Activated CD4-positive, alpha-beta T cell treated with anti-CD3 and anti-CD28 coated beads, Interleukin-2, Interleukin-4, amounts not matched to agents 100 ng/mL and 50 ng/mL, durations not matched to agents 16 hours and 8 hours (primary cell): ENCODE data around the gene EHMT1.
A peak's percentile ranks its signal among the peaks of the same experiment; 100 is the strongest.

Experiments used
- DNase-seq: peaks from one replicate; pipeline ENCODE4 v3.0.0-alpha.2; 2020; ENCODE audit warnings: low spot score

Gene EHMT1

DNA sequence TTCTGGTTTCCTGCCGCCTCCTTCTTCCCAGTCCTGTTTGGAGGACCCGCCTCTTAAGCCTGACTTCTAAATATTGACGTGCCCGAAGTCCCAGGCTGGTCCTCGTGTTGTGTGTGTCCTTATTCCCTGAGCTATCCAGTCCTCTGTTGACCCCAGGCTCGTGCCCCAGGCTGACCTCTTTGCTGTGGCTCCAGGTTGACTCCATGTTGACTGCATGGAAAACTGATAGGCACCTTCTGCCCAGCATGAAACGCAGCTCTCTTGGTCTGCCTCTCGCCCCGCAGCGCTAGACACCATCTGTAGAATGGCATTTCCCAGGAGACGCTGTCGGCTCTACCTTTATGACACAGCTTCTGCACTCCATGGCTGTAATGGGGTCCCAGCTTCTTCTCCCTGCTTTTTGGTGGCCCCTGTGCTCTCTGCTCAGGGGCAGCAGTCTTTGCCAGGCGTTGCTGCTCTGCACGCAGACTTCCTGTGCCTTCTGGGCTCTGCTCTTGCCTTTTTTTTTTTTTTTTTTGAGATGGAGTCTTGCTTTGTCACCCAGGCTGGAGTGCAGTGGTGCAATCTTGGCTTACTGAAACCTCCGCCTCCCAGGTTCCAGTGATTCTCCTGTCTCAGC, 28.4 kb downstream of the EHMT1 start:
- DNase-seq: no peak

DNA sequence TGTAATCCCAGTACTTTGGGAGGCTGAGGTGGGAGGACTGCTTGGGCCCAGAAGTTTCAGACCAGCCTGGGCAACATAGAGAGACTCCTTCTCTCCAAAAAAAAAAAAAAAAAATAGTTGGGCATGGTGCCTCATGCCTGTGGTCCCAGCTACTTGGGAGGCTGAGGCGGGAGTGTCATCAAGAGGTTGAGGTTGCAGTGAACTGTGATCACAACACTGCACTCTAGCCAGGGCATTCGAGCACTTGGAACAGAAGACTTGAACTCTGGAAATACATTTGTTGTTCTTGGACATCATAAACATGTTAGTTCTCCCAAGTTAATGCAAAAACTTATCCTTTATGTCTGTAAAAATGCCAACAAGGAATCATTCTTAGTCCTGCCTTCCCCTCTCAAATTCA, 29.6 kb downstream of the EHMT1 start:
- DNase-seq: no peak

DNA sequence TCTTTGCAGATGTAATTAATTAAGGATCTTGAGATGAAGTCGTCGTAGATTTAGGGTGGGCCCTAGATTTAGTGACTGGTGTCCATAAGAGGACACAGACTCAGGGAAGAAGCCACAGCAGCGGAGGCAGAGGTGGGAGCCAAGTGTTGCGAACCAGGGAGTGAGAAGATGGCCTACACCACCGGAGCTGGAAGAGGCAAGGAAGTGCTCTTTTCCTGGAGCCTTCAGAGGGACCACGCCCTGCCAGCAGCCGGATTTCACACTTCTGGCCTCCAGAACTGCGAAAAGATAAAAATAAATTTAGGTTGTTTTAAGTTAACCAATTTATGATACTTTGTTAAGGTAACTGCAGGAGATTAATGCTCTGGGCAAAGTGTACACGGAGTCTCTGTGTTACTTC, 30.7 kb downstream of the EHMT1 start:
- no peak for DNase-seq

DNA sequence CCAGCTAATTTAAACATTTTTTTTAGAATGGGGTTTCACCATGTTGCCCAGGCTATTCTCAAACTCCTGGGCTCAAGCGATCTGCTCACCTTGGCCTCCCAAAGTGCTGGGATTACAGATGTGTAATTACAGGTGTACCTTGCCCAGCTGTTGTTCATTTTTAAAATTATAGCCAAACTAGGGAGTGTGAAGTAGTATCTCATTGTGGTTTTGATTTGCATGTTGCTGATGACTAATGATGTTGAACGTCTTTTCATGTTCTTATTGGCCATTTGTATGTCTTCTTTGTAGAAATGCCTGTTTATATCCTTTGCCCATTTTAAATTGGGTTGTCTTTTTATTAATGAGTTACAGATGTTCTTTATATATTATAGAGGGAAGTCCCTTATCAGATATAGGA, 31.5 kb downstream of the EHMT1 start:
- no peak for DNase-seq

DNA sequence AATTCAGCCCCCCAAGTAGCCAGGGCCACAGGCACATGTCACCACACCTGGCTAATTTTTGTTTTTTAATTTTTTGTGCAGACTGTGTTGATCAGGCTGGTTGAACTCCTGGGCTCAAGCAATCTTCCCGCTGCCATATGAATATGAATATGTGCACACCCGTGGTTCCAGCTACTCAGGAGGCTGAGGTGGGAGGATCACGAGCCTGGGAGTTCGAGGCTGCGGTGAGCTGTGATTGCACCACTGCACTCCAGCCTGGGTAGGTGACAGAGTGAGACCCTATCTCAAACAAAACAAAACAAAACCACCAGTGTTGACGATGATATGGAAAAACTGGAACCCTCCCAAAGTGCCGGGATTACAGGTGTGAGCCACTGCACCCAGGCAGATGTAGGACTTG, 32.0 kb downstream of the EHMT1 start:
- DNase-seq: no peak

DNA sequence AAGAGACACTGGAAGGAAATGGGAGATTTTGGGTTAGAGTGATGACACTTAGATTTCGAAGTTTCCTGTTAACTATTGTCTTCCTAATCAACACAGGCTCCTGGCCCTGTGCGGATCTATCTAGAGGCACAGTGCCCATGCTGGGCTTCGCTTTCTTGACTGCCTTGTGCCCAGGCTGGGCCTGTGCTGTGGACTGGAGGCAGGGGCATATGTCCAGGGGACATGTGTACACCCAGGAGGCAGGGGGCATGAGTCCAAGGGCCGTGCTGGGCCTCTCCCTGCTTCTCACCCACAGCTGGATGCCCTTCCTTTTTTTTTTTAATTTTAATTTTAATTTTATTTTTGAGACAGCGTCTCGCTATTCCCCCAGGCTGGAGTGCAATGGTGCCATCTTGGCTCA, 37.6 kb downstream of the EHMT1 start:
- DNase-seq: no peak

DNA sequence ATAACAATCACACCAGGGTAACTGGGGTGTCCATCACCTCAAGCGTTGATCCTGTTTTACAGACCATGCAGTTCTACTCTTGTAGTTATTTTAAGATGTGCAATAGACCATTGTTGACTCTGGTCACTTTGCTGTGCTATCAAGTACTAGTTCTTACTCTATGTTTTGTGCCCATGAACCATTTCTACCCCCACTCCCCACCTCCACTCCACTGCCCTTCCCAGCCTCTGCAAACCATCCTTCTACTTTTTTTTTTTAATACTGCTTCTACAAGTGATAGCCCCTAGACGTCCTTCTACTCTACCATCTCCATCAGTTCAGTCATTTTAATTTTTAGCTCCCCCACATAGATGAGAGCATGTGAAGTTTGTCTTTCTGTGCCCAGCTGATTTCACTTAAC, 38.8 kb downstream of the EHMT1 start:
- DNase-seq: no peak

DNA sequence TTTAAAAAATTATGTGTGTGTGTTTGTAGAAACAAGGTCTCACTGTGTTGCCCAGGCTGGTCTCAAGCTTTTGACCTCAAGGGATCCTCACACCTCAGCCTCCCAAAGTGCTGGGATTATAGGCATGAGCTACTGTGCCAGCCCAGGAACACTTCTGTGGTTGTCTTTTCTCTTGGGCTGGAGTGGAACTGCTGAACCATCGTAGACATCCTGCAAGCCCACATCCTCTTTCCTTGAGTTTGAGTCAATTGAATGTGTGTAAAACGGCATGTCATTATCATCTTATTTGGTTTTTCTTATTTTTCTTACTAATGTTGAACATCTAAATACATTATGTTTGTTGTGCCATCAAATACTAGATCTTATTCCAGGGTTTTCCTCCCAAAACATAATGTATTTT, 40.0 kb downstream of the EHMT1 start:
- DNase-seq: no peak

DNA sequence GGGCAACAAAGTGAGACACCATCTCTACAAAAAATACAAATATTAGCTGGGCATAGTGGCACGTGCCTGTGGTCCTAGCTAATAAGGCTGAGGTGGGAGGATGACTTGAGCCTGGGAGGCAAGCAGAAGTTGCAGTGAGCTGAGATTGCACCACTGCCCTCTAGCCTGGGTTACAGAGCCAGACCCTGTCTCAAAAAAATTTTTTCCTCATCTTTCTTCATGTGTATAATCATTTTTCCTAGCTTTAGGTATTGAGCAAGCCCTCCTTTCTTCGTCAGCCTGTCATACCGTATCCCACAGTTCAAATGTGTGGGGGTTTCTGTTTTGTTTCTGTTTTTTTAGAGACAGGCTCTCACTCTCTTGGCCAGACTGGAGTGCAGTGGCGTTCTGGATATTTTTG, 41.3 kb downstream of the EHMT1 start:
- no peak for DNase-seq

DNA sequence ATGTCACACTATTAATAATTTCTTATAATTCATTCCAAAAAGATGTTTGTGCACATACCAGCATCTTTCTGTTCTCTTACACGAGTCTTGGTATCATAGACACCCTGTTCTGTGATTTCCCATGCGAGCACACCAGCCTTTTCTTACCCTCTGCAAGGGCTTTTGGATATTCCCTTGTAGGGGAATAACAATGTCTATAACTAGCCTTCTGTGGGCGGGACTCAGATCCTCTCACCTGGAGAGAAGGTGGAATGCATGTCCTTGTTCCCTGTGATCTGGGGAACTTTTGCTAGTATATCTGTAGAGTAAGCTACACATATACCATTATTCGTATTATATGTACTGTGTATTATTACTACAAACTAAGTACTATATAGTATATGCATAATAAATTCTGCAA, 44.8 kb downstream of the EHMT1 start:
- DNase-seq: no peak

DNA sequence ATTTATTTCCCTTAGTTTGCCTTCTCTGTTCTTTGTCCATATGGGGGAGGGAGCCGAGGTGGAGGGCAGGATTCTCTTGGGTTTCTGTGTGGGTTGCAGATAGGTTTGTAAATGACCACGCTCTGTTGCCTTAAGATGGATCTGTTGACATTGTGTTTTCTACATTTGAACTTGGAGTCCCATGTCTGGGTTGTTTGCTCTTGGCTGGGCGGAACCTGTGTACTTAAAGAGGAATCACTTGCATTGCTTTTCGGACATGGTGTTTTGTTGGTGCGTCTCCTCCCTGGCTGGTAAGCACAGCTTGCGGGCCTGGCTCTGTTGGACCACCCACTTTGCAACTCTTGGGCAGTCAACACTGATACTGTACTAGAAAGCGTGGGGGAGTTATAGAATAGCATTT, 45.9 kb downstream of the EHMT1 start:
- no peak for DNase-seq

DNA sequence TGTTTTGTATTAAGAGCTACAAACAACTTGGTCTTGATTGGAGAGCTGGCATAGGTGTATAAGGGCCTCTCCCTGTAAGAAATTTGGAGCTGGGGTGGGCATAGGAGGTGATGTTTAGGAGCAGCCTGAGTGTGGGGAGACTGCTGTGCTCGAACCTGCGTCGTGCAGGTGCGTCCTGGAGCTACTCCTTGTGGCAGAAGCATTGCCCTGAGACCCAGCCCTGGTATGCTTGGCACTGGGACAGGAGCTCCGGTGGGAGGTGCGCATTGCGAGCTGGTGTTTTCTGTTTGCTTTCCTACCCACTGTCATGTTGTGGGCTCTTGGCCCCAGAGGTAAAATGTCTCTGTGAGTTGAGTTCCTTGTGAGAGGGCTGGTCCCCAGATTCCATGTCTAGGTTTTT, 46.4 kb downstream of the EHMT1 start:
- DNase-seq: no peak

DNA sequence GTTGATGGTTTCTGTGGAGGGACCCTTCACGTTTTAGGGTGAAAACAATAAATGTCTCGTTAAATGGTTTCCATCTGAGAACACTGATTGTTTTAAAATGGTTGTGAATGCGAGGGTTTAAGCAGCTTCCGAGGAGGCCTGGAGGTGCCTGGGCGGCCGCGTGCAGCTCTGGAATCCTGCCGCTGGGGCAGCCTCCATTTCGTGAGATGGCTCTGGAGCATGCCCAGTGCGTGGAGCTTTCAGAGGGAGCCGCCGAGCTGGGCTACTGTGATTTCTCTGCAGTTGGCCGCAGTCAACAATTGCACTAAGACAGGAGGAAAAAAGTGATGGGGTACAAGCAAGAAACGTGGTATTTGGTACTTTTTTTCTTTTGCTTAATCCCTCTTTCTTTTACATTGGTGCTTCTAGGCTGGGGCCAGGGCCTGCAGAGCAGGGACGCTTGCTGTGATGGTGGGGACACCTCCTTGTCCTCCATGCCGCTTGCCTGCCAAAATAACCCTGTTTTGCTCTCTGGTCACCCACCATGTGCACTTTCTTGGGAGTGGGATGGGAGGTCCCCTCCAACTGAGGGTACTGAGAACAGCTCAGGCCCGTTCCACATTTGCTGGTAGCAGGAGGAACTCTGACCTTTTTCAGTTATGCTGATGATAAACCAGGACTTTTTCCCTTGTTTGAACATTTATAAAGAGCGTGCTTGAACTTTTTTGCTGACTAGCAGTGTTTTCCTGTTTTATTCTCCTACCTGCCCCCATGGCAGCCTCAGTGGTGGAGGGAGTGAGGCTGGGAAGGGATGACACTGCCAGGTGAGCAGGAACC, 47.1 kb downstream of the EHMT1 start:
- no peak for DNase-seq

DNA sequence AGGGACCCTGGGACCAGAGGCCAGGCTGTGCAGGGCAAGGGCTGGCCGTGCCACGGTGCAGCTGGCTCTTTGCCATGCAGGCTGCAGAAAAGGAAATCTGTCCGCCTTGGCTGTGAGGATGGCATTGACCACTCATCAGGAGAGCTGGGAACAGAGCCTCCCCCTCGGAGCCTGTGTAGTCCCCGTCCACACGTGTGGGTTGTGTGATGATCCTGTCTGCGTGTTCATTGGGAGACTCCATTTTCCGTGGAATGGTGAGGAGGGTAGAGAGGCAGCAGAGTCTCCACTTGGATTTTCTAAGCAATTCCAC, 47.7 kb downstream of the EHMT1 start:
- DNase-seq: no peak

DNA sequence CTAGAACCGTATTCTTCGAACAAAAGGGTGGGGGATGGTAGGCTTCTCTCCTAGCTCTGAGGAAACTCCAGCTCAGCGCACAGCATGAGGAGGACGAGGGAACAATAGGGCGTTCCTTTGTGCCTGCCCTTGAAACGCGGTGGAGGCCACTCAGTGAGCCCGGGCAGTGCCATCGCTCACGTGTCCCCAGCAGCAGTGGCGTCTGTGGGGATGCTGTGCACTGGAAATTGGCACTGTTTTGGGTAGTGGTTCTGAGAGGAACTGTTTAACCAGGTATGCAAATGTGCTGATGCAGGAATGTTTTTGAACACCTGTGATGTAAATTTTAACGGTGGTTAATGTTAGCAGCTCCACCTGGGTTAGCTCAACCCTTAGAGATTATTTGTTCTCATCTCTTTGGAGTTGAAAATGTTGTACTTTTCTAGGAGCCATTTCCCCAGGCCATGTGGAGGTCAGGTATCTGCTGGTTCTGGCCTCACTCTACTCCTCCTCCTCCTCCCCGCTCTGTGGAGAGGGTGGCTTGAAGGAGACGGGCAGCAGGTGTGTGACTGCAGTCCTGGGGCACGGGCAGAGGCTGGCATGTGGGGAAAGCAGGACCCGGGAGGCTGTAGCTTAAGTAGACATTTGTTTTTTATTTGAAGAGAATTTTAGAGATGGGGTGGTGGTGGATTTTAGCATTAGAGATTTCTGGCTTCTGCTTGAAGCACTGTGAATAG, 48.3 kb downstream of the EHMT1 start:
- DNase-seq: no peak

DNA sequence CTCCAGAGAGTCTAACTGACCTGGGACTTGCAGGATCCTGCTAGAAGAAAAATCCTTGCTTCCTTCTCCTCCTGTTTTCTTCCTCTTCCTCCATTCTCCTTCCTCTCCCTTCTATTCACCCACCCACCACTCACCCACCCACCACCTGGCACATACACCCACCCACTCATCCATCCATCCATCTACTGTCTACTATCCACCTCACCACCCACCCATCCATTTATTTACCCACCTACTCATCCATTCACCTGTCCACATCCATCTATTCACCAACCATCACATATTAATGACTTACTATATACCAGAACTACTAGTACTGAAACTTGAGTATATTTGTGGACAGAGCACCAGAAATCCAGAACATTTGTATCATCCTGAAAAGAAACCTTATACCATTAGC, 49.4 kb downstream of the EHMT1 start:
- no peak for DNase-seq

DNA sequence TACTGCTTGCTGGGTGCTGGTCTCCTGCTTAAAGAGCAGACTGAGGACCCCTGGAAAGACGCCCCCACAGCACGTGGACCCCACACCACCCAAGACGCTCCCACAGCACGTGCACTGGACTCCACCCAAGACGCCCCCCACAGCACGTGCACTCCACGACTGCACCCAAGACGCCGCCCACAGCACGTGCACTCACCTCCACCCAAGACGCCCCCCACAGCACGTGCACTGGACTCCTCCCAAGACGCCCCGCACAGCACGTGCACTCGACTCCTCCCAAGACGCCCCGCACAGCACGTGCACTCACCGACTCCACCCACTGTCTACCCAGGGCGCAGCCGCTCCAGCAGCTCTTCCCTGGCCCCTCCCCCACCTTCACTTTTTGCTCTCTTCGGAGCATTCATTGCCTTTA, 50.5 kb downstream of the EHMT1 start:
- no peak for DNase-seq

DNA sequence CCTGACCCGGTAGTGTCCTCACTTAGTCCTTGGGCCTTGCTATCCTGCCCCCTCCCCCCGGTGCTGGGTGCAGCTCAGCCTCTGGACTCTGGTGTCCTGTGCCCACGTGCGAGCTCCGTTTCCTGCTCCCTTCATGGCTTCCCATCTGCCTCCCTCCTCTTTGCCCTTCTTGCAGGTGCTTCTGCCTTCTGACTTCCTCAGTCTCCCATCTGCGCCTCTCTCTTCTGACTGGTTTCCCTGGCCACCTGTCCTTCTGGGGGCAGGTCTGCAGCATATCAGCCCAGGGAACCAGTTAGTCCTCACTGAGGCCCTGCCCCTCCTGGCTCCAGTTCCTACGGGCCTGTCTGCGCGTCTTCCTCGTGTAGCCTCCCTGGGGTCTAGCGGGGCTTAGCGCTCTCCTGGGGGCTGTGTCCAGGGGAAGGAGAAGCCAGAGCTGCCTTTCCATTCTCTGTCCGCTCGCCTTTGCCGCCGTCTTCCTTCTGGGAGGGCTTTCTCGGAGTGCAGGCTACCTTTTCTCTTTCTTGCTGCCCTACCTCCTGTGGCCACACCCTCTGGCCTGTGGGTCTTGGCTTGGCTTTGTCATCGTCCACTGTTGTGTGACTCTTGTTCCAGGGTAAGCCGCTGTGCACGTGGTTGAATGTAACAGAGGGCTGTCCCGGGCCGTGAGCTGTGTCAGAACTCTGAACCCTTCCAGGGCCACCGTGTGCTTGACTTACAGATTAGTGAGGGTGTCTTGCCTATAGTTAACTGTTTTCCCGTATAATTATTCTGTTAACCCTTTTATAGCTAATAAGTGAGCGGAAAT, 51.8 kb downstream of the EHMT1 start:
- no peak for DNase-seq

DNA sequence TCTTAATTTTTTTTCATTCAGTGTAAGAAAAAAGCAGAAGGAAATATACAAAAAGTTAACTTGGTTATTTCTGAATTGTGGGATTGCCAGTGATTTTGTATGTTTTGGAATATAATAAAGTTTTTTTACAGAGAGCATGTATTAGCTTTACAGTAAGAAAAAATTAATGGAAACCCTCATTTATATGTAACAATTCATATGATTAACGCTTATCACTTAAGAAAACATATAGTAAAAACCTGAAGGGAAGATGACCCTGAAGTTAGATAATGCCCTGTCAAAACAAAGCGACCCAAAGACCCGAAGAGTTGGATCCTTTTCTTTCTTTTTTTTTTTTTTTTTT, 52.4 kb downstream of the EHMT1 start:
- no peak for DNase-seq

DNA sequence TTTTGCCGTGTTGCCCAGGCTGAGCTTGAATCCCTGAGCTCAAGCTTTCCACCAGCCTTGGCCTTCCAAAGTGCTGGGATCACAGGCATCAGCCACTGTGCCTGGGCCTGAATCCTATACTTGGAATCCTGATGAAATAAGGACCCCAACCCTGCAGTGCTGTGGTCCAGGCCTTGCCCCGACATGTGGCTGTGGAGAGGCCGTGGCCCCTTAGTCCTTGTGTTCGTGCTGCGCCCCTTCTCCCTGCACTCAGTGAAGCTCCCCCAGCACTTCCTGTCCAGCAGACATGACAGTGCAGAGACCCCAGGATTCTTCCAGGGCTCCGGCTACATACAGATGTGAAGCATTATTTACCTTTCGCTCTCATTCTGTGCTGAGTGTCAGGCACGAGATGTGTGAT, 52.9 kb downstream of the EHMT1 start:
- DNase-seq: no peak

DNA sequence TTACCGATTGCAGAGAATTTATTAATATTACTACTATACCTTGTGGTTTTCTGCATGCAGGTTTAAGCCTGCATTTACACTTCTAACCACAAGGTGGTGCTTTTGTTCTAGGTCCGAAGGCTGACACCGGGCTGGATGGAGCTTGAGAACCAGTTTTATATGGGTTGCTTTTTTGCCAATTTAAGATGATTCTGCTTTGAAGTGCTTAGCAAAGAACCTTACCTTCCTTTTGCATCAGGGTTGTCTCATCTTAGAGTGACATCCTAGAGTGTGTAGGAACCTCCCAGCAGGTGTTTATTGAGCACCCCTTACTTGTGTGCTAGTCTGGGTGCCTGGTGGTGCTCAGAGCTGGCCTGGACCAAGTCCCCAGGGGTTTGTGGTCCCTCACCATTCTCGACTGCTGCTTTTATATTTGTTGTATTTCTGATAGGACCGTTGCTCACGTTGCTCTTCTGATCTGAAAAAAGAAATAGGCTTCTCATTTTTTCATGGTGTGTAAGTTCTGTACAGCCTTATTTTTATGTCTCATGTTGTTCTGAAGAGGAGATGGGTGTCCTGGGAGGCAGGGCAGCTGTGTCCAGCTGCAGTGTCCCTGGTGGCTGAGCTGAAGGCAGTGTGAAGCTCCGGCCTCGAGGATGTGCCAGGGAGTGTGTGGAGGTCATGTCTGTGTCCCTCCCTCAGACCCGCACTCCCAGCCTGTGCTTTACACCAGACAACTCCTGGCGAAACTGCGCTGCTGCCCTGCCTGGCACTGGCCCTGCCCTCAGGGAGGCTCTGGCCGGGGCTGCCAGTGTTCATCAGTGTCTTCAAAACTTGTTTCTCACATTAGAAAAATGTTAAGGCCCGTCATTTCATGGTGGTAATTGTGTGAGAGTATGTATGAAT, 54.3 kb downstream of the EHMT1 start:
- DNase-seq: peak; percentile 67

DNA sequence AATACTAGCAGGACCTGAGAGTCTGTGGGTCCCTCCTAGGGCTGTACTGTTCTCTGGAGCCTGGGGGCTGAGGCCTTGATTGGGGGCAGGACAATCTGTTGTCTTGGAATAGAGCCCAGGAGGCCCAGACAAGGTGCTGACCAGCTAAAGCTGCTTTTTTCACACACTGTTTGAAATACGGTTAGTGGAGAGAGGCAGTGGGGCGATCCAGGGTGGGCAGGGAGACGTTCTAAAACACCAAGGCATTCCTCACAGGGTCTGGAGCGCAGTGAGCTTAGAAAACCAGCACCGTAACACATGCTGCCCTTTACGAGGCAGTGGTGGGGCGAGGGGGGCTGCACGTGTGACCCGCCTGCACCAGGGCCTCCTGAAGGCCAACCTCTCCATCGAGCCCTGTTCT, 55.1 kb downstream of the EHMT1 start:
- no peak for DNase-seq
